HG03520 (cell line): Measurements from ENCODE around the gene AKR1C8.
"Not testable (repeated sequence)": the region's sequence is repeated elsewhere in the genome, so short reads cannot be mapped to it uniquely, and the experiment has no call there.

Experiments used
- ATAC-seq: cut with Tn5 transposase; IDR thresholded peaks from one replicate; pipeline ENCODE4 v1.9.1; 2021; ENCODE audit warnings: mild to moderate bottlenecking, moderate library complexity; ENCODE audit not compliant: unreplicated experiment

AKR1C8 gene

DNA sequence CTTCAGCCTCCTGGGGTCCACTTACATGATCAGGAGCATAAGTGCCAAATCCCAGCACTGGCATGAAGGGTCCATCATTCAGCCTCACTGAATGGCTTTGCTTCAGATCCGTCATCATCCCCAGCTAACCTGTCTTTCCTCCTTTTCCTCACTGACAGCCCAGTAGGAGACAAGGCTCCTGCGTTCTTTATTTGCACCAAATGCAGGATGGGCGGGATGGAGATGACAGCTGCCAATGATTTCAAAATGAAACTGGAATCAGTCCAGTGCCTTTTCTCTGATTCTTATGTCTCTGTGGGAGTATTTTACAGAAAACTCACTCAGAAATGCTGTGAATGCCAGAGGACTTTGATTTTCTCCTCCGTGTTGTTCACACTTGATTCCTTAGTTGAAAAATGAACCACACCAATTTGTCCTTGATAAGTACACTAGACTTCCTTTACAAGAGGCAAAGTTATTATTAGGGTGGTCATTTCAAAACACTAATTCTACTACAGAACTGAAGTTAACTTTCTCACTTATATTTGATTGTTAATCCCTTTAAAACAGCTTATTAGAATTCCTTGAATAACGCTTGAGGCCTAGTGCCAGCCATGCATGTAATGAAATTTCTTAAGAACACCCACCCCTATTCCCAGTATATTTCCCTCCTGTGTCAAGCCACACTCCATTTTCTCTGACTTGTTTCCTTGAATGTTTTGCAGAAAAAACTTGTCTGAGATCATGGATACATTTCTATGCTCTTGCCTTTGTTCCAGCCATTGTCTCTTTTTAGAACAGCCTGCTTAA lies at the start of gene AKR1C8:
TSS of gene AKR1C8 (minus strand) at position 164 of the 789 bp plus-strand sequence. CDS start at position 118, 46 bp downstream.
- no peak for ATAC-seq

DNA sequence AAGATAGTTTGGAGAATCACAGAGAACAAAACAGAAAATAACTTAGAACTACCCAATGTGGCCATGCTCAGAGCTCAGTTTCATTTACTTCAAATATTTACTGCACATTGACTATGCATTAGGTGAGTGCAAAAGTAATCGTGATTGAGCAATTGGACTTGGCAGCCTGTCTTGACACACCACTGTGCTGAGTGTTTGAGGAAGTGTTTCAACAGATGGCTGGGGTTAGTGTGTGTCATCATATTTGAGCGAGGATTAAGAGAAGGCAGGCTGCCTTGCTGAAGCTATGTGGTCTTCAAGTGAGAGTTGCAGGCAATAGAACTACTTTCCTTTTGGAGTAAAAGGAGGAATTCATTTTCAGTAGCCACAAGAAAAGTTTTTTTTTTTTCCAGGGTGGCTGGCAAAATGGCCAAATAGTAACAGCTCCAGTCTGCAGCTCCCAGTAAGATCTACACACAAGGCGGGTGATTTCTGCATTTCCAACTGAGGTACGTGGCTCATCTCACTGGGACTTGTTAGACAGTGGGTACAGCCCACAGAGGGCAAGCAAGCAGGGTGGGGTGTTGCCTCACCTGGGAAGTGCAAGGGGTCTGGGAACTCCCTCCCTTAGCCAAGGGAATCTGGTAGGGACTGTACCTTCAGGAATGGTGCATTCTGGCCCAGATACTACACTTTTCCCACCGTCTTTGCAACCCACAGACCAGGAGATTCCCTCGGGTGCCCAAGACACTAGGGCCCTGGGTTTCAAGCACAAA lies 49.3 kb upstream of the AKR1C8 start:
- ATAC-seq, result no peak

DNA sequence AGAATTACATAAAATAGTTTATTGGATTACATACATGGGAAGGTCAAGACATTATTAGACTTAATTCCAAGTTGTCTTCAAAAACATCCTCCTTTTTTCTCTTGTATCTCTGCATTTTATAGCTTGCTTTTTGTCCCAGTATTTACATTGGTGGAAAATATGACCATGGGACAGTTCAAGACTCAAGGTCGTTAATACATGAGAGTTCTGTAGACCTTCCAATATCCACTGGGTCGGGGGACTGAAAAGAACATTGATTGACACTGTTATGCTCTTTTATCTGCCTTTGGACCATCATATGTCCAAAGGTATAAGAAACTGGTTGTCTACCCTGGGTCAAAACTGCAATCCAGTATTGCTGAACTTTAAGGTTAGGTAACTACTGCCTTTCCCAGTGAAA lies 48.4 kb upstream of the AKR1C8 start:
- ATAC-seq, result no peak

DNA sequence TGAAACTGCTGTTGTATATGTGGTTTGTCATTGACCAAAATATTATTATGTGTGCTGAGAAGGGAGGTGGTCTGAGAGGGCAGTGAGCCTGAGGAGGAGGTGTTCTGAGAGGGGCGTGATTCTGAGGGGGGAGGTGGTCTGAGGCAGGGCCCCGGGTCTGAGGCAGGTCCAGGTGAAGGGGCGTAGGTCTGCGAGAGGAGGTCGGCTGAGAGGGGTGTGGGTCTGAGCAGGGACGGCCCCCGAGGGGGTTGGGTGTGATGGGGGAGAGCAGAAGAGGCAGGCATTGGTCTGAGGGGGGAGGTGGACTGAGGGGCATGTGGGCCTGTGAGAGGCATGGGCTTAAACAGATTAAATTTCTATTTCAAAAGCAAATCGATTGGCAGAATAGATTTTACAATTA lies 44.1 kb upstream of the AKR1C8 start:
- ATAC-seq, result no peak

DNA sequence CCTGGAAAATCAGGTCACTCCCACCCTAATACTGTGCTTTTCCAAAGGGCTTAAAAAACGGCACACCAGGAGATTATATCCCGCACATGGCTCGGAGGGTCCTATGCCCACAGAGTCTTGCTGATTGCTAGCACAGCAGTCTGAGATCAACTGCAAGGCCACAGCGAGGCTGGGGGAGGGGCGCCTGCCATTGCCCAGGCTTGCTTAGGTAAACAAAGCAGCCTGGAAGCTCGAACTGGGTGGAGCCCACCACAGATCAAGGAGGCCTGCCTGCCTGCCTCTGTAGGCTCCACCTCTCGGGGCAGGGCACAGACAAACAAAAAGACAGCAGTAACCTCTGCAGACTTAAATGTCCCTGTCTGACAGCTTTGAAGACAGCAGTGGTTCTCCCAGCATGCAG lies 38.0 kb upstream of the AKR1C8 start:
- ATAC-seq, result not testable (repeated sequence)

DNA sequence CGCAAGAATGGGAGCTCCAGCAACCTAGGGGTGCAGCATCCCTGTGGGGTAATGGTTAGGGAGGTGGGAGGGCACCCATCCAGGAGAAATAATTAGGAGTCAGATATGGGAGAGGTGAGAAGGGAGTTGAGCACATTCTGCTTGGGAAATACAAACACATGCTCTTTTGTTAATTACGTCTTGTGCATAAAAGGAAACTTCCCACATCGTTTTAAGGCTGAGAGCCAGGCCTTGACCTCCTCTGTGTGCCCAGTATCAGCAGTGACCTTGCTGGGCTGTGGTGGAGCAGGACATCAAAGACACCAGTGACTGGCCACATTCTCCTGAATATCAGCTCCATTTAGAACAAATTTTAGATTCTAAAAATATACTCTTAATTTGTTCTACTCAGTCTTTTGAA lies 34.3 kb upstream of the AKR1C8 start:
- no peak for ATAC-seq

DNA sequence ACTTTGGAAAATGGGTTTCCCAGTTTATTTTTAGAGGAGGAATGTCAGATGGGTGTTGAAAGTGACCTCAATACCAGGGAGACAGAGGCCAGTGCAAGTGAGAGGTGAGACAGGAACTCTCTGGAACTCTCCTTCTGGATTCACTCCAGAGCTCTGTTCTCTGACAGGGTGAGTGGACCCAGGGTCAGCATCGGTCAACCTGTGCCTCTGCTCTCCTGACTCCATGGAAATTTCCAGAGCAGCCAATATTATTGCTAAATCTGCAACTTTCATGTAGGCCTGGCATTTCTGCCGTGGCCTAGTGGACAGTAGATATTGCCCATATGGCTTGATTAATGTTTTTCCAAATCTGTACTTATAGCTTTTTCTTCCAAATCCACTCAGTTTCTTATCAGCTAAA lies 31.9 kb upstream of the AKR1C8 start:
- ATAC-seq, result no peak

DNA sequence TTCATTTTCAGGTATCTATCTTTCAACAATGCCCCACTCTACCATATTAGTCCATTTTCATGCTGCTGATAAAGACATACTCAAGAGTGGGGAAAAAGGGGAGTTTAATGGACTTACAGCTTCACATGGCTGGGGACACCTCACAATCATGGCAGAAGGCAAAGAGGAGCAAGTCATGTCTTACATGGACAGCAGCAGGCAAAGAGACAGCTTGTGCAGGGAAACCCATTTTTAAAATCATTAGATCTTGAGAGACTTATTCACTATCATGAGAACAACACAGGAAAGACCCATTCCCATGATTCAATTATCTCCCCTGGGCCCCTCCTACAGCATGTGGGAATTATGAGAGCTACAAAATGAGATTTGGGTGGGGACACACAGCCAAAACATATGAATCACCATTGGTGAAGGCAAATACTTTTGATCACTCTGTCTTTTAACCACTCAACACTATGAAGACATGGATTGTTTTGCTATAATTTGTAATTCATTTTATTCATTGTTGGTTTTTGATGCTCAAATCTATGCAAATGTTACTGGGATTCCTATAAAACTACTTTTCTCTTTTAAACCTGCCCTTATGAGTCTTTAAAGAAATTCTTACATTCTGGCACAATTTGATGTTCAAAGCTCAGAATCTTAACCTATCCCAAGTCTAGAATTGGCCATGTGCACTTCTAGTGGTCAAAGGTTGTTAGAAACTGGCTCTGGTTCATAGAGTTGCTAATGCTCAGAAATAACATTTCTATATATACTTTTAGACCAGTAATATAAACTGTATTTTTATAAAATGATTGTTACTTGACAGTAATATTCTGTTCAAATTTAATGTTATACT lies 27.0 kb upstream of the AKR1C8 start:
- ATAC-seq, result no peak

DNA sequence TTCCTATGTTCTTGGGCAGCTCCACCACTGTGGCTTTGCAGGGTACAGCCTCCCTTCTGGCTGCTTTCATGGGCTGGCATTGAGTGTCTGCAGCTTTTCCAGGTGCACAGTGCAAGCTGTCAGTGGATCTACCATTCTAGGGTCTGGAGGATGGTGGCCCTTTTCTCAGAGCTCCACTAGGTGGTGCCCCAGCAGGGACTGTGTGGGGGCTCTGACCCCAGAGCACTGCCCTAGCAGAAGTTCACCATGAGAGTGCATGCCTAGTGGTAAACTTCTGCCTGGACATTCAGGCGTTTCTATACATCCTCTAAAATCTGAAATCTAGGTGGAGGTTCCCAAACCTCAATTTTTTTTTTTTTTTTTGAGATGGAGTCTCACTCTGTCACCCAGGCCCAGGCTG lies 25.3 kb upstream of the AKR1C8 start:
- not testable (repeated sequence) for ATAC-seq

DNA sequence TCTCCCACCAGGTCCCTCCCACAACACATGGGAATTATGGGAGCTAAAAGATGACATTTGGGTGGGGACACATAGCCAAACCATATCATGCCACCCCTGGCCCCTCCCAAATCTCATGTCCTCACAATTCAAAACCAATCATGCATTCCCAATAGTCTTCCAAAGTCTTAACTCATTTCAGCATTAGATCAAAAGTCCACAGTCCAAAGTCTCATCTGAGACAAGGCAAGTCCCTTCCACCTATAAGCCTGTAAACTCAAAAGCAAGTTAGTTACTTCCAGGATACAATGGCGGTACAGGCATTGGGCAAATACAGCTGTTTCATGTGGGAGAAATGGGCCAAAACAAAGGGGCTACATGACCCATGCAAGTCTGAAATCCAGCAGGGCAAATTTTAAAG lies 24.8 kb upstream of the AKR1C8 start:
- ATAC-seq, result not testable (repeated sequence)

DNA sequence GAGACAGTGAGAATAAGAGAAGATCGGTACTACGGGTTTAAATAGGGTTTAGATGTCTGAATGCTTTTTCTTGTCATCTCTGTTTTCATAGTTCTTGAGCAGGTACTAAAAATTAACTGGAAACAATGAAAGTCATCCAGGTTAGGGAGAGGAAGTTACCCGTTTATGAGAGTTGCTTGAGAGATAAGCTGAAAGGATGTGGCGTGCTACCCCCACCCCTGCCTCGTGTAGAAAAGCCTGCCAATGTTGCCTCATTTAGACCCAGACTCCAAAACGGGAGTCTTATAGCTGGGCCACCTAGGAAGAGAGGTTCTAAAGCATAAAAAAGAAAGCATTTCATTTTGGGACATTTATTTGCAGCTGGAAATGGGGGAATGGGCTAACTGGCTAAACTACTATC lies 21.8 kb upstream of the AKR1C8 start:
- ATAC-seq, result no peak

DNA sequence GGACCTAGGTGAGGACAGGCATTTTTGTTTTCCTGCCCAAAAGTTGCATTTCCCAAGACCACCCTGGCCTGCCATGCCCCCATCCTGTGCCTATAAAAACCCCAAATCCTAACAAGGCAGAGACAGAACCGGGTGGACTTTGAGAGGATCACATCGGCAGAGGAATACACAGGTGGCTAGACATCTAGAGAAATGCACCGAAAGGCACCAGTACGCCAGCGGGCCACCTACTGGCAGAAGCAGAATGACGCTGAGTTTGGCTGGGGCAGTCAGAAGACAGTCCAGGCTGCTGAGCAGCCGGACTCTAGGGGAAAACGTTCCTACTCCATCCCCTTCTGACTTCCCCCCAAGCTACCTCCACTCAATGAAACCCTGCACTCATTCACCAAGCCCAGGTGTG lies 14.4 kb upstream of the AKR1C8 start:
- ATAC-seq, result no peak

DNA sequence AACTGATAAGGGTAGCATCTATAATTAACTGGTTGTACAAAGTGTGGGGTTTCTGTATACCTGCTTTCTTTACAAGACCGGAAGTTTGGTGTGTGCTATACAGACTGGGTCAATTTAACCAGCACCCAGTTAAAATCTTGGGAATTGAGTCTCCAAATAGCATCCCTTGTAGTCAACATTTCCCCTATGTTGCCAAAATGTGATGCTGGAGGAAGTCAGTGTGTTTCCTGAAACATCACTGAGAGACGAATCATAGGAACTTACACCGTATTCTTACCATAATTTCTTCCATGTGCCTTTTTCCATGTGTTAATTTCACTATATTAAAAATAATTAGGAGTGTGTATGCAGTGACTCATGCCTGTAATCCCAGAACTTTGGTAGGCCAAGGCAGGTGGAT lies 13.4 kb upstream of the AKR1C8 start:
- no peak for ATAC-seq

DNA sequence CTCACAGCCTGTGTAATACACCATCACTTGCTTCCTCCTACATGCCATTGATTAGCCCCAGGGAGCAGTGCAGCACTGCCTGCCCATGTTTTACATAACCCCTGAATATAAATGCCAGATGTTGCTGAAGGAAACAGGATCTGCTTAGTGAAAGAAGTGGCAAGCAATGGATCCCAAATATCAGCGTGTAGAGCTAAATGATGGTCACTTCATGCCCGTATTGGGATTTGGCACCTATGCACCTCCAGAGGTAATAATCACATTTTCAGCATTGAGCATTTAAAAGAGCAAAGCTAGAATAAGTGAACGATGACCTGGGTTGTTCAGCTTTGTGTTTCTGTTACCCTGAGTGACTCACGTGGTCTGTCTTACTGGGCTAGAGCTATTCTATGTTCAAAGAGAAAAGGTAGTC lies 11.8 kb upstream of the AKR1C8 start, which contains the start of gene AKR1C4:
TSS of gene AKR1C4 (plus strand) at position 136 of the 412 bp plus-strand sequence. CDS start at position 167, 31 bp downstream.
- ATAC-seq, result no peak

DNA sequence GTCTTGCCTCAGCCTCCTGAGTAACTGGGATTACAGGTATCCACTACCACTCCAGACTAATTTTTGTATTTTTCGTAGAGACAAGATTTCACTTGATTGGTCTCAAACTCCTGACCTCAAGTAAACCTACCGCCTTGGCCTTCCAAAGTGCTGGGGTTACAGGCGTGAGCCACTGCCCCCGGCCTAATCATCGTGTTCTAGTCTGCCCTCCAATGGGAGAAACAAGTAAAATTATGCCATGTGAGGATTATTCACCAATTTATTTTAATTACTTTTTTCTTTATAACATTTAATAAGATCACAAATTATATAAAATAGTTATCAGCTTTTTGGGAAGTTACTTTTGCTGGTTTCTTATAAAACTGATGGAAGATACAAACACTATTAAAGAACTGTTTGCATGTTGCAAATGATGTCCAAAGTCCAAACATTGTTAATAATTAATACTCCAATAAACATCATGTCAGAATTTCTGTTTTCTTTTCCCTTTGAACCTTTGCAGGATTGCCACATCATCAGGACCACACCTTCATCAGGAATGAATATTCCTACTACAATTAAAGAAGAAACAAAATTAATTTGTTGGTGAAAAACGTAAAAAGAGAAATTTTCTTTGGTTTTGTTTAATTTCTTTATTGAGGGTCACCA lies 10.9 kb upstream of the AKR1C8 start:
- ATAC-seq, result no peak

DNA sequence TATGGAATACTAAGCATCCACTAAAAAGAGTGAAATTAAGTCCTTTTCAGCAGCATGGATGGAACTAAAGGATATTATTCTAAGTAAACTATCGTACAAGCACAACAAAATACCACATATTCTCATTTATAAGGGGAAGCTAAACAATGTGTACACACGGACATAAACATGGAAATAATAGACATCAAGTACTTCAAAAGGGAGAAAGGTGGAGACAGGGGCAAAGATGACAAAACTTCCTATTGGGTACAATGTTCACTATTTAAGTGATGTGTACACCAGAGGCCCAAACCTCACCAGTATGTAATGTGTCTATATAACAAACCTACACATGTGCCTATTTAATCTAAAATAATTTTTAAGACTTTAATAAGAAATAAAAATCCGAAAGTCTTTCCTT lies 9.5 kb upstream of the AKR1C8 start:
- no peak for ATAC-seq

DNA sequence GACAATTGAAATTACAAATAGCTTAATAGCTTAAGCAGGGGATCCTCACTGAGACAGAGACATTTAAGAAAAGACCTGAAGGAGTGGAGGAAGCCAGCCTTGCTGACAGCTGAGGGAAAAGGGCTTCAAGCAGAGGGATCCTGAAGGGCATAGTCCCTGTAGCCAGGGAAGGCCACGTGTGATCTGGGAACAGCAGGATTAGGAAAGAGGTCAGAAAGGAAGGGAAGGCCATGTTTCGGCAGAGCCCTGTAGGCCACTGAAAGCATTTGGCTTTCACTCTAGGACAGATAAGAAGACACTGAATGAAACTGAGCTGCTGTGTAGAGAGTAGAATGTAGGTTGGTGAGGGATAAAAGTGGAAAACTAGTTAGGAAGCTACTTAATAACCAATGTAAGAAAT lies 3.4 kb upstream of the AKR1C8 start:
- ATAC-seq, result no peak

DNA sequence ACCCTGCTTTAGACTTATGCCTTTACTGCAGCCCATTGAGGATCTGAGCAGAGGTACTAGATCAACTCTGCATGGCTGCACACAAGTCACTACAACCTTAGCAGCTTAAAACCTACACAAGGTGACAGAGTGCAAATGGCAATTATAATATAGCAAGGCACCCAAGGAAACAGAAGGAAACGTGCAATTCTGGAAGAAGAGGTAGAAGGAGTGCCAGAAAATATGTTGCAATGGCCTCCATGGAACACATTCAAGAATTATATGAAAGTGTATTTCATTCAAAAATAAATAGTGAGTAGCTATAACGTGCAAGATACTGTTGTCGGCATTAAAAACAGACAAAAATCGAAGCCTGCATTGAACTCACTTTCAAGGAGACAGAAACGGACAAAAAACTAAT lies 2.9 kb upstream of the AKR1C8 start:
- no peak for ATAC-seq

DNA sequence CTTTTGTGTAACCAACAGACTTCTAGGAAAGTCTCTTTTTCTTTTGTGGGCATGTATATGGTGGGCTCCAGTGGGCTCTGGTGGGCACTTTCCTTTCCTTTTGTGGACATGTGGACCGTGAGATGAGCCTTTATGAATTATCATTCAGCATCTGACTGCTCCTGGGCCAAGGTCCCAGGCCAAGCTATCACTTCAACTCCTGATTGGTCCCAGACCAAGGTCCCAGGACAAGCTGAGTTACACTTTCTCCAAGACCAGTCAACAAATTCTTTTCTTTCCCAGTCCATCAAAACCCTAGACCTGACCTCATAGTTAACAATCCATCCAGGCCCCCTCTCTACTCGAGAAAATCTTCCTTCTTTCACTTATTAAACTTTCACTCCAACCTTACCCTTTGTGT lies 1.0 kb downstream of the AKR1C8 start:
- no peak for ATAC-seq

DNA sequence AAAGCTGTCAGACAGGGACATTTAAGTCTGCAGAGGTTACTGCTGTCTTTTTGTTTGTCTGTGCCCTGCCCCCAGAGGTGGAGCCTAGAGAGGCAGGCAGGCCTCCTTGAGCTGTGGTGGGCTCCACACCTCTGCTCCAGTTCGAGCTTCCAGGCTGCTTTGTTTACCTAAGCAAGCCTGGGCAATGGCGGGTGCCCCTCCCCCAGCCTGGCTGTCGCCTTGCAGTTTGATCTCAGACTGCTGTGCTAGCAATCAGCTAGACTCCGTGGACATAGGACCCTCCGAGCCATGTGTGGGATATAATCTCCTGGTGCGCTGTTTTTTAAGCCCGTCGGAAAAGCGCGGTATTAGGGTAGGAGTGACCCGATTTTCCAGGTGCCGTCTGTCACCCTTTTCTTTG lies 4.4 kb downstream of the AKR1C8 start:
- ATAC-seq, result not testable (repeated sequence)

DNA sequence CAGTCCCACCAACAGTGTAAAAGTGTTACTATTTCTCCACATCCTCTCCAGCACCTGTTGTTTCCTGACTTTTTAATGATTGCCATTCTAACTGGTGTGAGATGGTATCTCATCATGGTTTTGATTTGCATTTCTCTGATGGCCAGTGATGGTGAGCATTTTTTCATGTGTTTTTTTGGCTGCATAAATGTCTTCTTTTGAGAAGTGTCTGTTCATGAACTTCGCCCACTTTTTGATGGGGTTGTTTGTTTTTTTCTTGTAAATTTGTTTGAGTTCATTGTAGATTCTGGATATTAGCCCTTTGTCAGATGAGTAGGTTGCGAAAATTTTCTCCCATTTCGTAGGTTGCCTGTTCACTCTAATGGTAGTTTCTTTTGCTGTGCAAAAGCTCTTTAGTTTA lies 9.4 kb downstream of the AKR1C8 start:
- not testable (repeated sequence) for ATAC-seq
